Measurements from ENCODE around the gene BMPER.

The BMPER gene

DNA sequence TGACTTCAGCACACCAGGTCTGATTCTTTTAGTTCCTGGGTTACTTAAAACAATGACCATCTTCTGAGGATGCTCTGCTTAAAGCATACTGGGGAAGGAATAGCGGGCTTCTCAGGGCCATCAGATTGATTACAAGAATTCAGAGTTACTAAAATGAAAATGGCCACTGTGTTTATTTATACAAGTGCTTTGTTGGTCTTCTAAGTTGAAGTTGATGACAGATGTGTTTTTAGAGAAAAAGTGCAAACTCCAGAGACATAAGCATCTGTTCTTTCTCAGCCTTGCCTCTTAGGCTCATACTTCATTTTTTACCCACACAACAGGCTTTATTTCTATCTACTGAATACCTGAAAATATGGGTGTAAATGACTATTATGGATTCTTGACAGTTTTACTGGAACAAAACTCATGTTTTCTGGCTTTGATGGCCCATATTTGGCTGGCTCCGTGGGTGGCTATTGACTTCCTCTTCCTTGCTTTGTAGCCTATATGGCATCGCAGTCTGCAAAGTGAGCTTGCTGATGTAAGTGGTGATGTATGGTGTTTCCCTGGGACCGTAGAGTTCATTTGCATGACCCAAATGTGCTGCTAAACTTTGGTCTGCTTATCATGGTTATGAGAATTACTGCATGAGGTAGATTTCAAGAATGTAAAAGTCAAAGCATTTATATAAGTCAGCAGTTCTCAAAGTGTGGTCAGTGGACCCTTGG lies 121.3 kb downstream of the BMPER start:
- DNase-seq (ENCODE audit: low spot score) = no peak

DNA sequence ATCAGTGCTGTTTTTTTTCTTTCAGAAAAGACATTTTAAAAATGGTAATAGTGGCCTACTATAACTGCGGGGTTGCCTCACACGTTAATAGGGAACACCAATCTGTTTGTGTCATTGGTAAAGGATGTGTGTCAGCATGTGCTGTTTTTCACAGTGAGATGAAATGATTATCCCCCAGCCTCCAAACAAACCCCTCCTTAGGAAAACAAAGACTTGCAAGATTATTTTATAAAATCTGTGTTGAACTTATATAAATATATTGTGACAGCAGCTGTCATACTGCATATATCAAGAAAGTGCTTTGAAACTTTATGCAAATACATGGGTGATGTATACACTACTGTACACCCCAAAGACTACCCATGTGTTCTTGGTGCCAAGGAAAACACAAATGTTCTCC lies 125.8 kb downstream of the BMPER start:
- DNase-seq (ENCODE audit: low spot score) = no peak

DNA sequence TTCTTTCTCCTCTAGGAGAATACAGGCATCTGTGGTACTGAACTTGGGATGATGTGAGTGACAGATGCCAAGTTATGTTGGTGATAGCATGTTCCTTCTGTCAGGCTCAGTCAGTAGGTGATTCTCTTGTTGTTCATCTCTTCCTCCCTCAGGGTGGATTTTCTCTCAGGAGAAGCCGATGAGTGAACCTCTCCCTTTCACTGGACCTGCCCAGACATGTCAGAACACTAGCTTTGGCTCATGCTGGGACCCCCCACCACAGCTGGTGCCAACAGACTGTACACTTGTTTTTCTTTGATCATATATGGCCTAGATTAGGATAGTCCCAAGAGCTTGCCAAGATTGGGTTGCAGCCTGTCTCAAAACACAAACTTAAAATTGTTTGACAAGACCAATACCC lies 129.4 kb downstream of the BMPER start:
- DNase-seq (ENCODE audit: low spot score) = no peak

DNA sequence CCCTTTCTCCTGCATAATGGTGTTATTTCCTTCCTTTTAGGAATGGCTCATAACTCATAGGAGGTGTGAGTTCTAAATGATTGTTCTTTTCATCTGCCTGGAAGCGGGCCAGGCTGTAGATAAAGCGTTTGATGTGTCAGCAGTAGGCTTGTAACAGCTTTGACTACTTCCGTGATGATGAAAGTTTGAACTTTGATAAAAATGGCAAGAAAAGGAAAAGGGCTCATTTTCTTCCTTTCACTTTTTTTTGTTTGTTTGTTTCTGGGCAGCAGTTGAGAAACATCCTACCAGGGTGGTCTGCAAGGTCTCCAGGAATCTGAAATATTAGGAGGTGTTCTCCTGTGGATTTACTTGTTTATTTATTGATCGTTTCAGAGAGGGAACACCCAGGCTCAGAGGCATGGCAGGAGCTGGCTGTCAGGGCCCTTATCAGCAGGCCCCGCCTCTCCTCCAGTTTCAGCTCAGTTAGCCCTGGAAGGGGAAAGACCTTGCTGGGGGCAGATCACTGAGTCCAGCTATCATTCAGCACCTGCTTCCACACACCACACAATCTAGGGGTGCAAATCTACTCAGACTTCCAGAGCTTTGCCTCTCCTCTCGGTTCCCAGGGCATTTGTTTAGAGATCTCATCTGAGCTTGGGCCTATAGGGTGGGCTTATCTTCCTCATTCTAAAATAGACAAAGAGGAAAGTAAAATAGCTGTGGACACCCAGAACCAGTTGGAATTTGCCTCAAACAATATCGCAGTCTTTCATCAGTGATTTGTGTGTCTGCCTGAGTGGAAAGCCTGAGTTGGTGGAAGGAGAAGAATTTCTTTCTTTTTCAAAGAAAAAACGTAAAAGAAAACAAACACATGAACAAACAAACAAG lies 130.9 kb downstream of the BMPER start:
- DNase-seq (ENCODE audit: low spot score) = no peak

DNA sequence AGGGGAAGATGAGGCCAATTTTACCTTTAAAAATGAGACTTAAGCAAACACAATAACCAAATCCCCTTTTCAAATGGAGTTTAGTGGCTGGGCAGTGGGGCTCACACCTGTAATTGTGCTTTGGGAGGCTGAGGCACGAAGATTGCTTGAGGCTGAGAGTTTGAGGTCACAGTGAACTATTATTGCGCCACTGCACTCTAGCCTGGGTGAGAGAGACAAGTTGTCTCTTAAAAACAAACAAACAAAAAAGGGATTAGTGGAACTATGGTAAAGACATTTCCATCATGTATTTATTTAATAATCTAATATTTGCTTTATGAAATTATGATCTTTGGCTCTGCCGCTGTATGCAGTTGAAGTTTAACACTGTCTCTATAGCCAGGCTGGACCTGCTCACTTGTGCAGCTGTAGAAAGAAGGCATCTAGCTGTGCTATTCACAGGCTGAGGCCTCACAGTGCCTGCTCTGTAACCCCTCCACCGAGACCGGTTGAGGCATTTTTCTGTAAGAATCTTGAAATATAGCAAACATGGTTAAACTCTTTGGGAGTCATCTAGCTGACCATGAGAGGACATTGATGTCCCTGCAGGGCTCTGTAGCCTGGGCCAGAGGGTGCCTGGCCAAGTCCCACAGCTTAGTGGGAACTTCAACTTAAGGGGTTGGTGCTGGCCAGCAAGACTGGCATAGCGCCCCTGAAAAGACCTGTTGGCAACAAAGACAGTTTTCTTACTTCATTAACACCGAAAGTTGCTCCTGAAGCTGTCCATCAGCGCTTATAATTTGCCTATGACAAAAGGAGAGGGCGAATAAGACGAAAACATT lies 131.8 kb downstream of the BMPER start:
- DNase-seq (ENCODE audit: low spot score) = no peak

DNA sequence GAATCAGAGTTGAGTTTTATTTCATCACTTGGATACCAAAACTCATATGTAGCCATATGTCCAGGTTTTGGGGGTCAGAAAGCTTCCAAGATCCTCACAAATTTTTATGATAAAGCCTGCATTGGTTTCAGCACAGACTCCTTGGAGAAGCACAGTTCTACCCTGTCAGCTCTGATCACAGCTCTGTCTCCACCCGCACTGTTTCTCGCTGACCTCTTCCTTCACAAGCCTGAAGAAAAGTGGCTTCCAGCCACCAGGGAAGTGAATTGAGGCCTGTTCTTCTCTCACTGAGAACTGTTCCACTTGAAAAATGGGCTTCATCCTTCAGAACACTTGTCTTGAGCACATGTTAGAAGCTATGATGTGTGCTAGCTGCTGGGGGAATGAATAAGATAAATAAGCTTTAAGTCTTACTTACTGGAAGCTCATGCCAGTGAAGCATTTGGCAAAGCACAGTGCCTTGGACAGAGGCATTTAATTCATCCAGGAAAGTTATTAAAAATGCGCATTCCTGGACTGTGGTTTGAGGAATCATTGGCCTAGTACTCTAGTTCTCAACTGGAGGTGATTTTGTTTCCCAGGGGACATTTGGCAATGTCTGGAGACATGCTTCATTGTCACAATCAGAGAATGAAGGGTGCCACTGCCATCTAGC lies 133.6 kb downstream of the BMPER start:
- DNase-seq (ENCODE audit: low spot score) = no peak

DNA sequence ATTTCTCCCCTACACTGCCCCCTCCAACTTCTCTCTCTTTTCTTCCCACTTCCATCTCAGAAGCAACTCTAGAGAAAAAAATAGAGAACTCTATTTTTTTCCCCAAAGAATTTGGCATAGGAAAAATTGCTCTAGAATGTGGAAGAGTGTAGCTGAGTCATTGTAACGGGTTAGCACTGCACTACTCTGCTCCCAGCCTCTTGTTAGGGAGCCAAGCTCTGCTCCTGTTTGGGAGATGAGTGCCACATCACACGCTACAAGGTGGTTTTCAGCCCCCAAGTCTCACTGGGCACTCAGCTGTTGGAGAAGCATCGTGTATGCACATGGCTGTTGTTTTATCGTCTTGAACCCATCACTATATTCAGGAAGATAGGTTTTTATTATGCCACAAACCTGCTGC lies 136.4 kb downstream of the BMPER start:
- no peak for DNase-seq (ENCODE audit: low spot score)

DNA sequence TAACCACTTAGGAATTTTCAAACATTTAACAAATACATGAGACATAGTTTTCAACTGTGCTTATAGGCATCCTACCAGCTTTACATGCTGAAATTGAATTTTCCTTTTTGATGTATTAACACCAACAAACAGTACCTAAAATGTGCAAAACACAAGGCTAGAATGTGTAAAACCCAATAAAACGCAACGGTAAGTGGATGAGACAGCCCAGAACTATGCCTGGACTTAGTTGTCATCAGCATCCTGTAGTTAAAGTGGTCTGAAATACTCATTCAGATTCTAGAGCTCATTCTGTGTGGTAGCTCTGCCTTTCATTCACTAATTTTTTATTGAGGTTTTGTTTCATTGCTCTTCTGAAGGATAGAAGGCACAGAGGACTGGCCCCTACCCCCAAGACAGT lies 137.1 kb downstream of the BMPER start:
- no peak for DNase-seq (ENCODE audit: low spot score)

DNA sequence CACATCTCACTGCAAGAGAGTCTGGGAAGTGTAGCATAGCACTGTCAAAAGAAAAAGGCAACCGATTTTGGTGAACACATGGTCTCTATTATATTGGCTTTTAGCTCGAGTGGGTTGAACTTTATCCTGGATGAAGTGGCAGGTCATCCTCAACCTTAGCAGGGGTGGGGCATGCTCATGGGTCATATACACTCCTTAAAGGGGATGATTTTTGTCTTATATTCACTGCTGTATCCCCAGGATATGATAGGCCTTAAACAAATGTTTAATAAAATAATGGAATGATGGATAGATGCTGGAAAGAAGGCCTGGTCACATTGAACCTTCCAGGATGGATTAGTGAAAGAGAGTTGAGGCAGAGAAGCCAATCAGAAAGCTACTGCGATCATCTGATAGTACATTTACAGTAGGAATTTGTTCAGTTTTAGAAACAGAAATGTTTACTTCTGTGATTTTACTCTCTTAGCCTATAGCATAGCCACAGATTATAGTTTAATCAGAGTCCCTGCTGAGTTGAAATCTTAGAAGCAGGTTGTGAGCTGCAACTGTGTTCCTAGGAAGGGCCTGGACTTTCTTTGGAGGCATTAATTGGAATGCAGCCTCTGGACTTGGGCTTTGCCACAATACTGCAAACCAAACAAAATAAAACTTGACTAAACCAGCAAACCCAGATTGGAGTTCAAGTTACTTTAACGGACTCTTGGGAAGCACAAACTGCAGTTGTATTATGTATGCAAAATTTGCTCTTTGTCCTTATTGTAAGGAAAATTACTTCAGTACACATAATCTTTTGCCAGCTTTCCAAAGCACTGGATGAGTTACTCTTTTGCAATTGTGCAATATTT lies 138.3 kb downstream of the BMPER start:
- DNase-seq (ENCODE audit: low spot score) = no peak

DNA sequence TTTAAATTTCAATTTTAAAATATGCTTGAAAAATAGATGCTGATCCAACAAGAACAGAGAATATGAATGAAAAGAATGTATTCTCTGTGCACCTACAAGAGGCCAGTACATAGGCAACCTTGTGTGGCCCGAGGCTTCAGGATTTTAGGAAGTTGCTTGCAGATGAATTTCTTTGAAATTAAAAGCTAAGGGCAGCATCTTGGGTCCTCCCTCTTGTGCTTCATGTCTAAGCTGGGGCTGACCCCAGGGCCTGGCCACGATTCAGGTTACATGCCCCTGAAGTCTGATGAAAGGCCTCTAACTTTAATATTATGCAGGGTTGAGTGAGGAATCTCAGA lies 138.9 kb downstream of the BMPER start:
- DNase-seq (ENCODE audit: low spot score) = no peak

DNA sequence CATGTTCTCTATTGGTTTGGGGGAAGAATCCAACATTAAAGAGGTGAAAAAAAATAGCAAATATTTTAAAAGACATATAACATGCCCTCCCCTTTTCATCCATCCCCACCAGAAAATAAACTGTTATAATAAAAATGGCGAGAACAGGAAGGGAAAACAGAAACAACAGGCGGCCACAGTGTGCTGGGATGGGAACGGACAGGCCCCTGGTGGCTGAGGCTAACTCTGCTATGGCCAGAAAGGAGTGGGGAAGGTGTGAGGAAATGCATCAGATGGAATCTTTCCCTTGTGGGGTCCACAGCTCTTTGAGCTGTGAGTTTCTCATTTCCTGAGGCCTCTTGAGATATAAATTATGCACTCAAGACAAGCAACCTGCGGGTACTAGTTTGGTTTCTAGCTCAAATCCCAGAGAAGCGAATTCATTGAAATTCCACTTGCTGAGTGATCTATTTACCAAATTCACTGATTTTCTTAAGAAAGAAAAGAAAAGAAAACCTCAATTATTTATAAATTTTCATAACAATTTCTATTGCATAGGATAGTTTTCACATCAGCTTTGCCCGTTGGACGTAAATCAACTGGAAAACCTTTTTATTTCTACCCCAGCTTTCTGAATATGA lies 139.5 kb downstream of the BMPER start:
- no peak for DNase-seq (ENCODE audit: low spot score)

DNA sequence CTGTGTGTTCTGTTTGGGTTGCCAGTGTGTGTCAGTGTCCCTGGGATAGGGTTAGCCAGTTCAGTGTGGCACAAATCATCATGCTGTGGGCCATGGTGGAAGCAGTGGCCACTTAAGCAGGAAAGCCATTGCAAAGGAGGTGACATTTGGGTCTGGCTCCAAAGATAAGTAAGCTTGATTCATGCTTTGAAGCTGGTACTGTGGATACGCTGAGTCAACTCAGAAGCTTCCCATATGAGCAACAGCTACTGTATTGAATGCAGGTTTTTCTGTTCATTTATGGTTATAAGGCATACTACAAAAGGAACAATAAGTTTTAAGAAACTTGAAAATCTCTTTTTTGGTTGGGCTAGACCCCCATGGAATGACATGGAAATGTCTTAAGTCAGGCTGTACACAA lies 143.1 kb downstream of the BMPER start:
- no peak for DNase-seq (ENCODE audit: low spot score)

DNA sequence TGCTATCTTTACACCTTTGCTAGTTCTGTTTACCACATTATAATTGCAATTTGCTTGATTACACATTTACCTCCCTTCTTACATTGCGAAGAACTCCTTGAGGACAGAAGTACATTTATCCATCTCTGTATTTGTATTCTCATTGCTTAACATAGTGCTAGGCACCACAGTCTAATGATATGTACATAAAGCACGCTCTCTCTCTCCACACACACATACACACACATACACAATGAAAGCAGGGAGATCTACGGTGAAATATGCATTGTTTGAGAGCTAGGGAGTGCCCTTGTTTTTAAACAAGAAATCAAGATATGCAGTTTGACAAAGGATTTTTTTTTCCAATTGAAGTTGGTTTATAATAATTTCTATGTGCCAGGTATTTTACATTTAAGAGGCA lies 148.7 kb downstream of the BMPER start:
- DNase-seq (ENCODE audit: low spot score) = no peak

DNA sequence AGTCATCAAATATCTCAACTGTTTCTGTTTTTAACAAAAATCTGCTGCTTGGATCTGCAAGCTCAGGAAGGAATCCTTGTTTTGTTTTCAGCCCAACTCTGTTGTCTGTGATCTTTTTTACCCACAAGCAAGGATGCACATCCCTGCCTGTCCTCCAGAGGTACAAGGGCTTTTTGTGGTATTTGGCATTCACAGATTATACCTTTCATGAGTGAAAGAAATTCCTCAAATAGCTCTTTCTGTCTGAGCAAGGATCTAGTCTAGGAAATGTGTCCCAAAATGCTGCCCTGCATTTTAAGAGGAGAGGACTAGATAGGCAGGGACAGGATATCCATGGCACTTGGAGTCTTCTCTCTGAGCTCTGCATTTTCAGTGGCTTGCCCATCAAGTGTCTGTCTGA lies 151.8 kb downstream of the BMPER start:
- DNase-seq (ENCODE audit: low spot score) = no peak

DNA sequence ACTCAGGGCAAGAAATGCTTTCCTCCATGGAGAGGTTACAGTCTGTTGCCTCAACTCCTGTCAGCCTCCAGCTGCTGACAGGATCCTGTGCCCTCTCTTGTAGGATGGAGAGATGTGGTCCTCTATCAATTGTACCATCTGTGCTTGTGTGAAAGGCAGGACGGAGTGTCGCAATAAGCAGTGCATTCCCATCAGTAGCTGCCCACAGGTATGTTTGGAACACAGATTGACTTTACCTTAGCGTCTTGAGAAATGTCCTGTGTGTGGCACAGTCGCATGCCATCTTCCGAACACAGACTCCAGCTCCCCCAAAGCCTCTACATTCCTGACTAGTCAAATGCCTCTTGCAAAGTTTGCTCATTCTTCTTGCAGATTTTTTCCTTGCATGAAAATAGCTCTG lies 152.6 kb downstream of the BMPER start:
- no peak for DNase-seq (ENCODE audit: low spot score)

DNA sequence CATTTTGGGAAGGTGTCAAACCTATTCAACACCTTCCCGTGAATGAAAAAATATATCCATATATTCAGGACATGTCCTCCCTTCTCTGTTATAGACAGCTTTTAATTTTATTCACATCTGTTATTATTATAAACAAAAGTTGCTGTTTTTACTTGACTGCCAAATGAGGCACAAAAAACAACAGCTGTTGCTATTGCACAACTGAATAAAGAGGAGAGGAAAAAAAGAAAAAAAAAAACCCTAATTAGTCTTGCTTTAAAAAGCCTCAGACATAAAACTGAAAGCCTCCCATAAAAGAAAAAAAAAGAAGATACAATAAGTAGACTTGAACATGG lies 153.4 kb downstream of the BMPER start:
- no peak for DNase-seq (ENCODE audit: low spot score)

DNA sequence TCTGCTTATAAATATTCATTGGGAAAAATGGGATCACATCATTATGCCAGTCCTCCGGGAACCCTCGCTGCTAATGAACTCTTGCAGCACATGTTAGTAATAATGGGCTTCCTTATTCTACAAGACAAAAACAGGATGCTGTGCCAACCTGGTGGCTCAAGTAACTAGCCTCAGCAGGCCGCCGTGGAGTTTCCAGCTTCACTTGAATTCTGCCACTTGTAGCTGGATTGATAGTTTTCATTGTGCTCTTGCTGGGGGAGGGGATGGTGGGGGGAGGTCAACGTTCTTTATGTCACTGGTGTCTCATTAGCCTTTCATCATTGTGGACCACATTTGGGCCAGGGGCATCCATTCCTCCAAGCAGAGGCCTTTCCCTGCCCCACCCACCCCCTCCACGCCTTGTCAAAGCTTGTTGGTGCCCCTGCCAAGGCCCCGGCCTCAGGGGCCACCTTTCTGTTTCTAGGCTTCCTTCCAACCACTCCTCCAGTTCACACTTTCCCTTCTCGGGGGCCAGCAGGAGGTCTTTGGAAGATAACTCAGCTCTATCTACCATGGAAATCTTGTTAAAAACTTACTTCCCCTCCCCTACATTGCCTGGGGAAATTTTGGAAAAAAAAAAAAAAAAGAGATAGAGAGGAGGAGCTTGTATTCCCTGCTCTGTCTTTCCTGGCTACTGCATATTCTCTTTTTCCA lies 153.9 kb downstream of the BMPER start:
- DNase-seq (ENCODE audit: low spot score) = peak; percentile 63

DNA sequence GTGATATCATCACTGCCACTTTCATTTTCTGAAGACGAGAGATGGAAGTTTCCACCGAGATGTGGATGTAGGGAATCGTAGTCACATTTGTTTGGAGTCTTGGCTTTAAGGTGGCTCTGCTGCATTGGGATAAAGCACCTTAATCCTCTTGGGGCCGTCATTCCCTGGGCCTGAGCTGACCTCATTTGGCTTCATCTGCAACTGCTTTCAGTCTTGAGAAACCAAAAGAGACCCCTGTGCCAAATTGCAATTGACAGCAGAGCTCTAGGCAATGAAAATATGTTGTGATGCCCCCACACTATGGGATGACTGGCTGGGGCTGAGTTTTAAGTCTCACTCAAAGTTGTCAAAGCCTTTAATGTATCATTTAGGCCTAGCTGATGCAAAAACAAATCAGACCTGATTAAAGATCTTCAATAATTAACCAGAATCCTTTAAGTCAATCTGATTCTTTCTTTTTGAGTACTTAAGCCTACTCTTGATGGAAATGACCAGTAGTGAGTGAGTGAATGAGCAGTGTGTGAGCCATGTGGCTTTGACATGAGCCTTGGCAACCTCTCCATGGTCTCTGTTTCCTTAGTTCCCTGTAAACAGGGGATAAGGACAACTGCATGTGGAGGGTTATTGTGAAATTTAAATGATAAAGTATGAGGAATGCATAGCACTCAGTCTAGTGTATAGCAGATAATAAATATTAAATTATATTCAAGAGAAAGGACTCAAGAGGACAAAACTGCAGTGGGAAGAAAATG lies 155.0 kb downstream of the BMPER start:
- no peak for DNase-seq (ENCODE audit: low spot score)

DNA sequence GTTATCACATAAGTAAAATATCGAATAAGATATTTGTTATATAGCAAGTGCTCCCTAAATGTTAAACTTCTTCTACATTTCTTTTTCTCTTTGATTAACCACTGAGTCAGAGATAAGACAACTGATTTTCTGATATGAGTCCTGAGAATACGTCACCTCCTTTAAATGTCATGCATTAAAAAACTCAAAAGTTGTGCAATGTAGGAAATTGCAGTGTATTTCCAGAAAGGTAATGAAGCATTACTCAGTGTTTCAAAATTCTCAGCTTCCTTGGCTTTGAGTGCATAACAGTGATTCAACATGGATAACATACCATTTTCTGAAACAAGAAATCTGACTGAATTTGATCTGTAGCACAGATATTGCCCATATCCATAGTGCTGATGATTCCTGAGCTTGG lies 155.8 kb downstream of the BMPER start:
- DNase-seq (ENCODE audit: low spot score) = no peak

DNA sequence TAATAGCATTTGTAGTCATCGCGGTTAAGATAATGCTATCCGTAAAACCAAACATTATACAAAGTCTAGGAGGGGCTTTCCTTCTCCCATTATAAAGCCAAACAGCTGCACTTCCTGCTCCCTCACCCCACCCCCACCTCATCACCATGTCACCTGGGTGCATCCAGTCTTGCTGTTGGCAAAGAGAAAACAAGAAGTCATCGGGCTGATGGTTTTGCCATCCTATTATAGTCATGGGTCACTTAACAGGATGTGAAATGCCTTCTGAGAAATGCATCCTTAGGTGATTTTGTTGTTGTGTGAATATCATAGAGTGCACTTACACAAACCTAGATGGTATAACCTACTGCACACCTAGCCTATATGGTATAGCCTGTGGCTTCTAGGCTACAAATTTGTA lies 157.0 kb downstream of the BMPER start:
- DNase-seq (ENCODE audit: low spot score) = no peak
